Fibroblast of villous mesenchyme (primary cell): ENCODE results near the gene RBKS. TPM values are rescaled to one million over a fixed set of nuclear protein-coding genes. Genes with fewer than 3 reads are reported as not detected.
A peak's percentile ranks its signal among the peaks of the same experiment; 100 is the strongest.
"Not testable (repeated sequence)": the region's sequence is repeated elsewhere in the genome, so short reads cannot be mapped to it uniquely, and the experiment has no call there.

Experiments used
- DNase-seq: peaks from one replicate; pipeline ENCODE4 v3.0.0-alpha.2; 2010; ENCODE audit warnings: low read depth
- H3K4me3 ChIP-seq: 2 replicates; pipeline ENCODE4 v1.5.1; 2011; ENCODE audit warnings: low read depth, mild to moderate bottlenecking, low read length
- total RNA-seq: library from RNA; depleted of rRNA; stranded (reverse); fragments of >200 nt; gene quantifications from 2 replicates; pipeline ENCODE4 v1.2.3, GENCODE V29; 2012
- TF ChIP-seq, protein P1 (sequence below): IDR thresholded peaks from 2 replicates; pipeline ENCODE4 v1.5.1; 2012; ENCODE audit warnings: low read depth, mild to moderate bottlenecking, low read length; ENCODE audit not compliant: insufficient read depth

RBKS gene
- total RNA-seq, 1 donor = 1.3 TPM

DNA sequence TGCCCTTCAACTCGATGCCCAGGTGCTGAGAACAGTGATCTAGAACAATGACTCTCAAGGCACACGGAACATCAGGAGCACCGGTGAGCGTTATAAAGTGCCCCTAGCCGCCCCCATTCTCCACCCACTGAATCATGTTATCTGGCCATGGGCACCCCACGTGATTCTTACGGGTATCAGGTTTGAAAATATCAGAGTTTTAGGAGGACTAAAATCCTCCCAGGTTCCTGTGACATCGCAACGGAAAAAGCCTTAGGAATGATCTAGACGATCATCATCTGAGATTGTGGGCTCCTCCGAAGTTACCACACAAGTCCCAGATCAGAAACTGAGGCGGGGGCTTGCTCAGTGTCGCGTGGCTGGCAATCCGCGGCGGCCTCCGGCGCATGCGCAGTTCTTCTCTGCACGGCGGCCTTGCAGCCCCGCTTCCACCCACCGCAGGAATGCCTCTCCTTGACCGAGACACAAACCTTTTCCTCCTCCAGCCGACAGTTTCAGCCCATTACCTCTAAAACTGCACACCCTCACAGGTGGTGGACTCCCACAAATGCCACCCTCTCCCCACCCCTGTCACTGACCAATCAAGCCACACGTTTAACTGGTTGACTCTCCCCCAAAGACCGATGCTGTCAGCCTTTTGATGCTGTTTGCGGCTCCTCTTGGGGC is 124.4 kb downstream of the RBKS start:
- TF ChIP-seq, protein P1, sequence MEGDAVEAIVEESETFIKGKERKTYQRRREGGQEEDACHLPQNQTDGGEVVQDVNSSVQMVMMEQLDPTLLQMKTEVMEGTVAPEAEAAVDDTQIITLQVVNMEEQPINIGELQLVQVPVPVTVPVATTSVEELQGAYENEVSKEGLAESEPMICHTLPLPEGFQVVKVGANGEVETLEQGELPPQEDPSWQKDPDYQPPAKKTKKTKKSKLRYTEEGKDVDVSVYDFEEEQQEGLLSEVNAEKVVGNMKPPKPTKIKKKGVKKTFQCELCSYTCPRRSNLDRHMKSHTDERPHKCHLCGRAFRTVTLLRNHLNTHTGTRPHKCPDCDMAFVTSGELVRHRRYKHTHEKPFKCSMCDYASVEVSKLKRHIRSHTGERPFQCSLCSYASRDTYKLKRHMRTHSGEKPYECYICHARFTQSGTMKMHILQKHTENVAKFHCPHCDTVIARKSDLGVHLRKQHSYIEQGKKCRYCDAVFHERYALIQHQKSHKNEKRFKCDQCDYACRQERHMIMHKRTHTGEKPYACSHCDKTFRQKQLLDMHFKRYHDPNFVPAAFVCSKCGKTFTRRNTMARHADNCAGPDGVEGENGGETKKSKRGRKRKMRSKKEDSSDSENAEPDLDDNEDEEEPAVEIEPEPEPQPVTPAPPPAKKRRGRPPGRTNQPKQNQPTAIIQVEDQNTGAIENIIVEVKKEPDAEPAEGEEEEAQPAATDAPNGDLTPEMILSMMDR = no peak
- DNase-seq = peak; percentile 56
- H3K4me3 ChIP-seq = no peak overlapping the region

DNA sequence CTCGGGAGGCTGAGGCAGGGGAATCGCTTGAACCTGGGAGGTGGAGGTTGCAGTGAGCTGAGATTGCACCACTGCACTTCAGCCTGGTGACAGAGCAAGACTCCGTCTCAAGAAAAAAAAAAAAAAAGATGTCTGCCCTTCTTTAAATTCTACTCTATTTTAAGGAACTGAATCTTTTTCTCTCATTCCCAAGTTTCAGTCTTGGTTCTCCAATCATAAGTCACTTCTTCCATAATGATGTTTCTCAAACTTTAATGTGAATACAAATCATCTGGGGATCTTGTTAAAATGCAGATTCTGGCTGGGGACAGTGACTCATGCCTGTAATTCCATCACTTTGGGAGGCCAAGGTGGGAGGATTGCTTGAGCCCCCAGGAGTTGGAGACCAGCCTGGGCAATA is 125.7 kb downstream of the RBKS start:
- not testable (repeated sequence) for DNase-seq

DNA sequence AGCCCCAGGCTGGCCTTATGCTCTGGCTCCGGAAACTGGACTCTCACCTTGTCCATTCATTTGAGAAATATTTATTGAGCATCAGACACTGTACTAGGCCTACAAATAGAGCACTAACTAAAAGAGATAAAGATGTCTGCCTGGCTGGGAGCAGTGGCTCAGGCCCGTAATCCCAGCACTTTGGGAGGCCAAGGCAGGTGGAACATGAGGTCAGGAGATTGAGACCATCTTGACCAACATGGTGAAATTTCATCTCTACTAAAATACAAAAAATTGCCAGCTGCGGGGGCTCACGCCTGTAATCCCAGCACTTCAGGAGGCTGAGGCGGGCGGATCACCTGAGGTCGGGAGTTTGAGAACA is 126.3 kb downstream of the RBKS start:
- H3K4me3 ChIP-seq = no peak overlapping the region
- DNase-seq = no peak
- TF ChIP-seq, protein P1 = no peak

More for the DNA sequence above, 125.7 kb downstream of the RBKS start:
- not testable (repeated sequence) for H3K4me3 ChIP-seq

DNA sequence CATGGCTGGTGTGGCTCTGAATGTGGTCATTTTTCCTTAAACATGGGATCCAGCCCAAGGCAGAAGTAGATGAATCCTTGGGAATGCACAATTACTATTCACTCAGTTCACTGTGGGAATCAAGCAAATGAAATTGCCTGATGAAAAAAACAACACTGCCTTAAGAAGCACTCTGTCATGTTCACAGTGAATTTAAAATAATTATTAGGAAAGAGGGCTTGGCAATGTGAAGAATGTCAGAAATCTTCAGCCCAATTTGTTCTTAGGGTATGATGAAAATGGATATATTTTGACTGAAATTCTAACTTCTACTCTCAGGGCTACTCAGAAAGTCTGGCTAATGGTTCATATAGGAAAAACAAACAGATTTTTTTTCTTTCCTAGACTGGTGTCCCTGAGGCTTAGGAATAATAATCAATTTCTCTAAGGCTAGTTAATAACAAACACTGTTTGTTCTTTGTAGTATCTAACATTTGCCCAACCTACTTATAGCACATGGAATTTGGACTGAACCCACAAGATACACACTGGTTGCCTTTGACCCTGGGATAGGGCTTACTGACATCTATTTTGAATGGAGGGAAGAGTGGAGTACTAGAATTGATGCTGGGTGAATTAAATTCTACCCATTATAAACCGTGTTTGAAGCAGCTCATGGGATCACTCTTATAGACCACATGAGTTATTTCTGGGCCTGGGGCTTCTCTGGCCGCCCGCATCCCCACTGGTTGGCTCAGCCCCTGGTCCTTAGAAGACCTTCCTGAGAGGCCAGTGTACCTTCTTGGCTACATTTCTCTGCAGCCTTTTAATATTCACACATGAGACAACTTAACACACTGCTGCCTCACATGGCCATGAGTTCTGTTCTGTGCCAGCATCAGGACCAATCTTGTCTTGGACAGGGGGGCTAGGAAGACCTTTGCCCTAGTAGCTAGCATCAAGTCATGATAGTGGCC is 127.0 kb downstream of the RBKS start:
- no peak for DNase-seq
- TF ChIP-seq, protein P1 = no peak

DNA sequence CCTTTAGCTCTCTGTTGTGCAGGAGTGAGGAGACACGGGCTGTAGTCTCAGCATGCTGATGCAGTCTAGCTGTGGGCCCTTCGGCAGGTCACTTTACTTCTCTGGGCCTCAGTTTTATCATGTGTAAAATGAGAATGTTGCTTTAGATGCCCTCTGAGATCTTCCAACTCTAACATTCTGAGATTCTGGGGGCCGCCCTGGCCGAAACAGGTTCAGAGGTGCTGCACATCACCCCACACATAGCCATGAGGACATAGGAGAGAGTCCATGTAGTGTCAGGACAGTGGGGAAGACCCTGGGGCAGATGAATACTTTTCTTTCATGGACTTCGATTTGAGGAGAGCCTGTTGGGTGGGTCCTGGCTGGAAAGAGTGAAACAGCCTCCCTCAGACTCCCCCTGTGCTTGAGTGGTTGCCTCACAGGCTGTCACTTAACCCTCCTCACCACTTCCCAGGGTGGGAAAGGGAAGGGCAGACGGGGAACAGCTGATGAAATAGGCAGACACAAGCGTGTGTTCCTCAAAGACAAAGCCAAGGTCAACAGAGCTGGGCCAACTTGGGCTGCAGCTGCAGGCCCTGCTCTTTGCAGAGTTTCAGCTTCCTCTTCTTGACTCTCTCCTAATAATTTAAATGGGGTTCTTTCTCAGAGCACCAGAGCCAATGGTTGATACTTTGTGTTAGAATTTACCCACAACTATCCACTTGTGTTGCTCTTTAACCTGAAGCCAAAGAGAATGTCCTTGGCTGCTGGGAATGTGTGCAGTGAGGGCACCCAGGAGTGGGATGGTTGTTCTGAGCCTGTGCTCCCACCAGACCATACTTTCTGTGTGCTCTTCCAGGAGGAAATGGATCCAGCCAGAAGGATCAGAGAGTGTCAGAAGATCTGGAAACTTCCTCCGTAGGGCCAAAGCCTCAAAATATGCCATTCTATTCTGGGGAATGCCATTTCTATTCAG is 133.4 kb downstream of the RBKS start:
- H3K4me3 ChIP-seq = no peak overlapping the region
- DNase-seq = no peak
- TF ChIP-seq, protein P1 = no peak

More for the DNA sequence above, 127.0 kb downstream of the RBKS start:
- H3K4me3 ChIP-seq = no peak overlapping the region

DNA sequence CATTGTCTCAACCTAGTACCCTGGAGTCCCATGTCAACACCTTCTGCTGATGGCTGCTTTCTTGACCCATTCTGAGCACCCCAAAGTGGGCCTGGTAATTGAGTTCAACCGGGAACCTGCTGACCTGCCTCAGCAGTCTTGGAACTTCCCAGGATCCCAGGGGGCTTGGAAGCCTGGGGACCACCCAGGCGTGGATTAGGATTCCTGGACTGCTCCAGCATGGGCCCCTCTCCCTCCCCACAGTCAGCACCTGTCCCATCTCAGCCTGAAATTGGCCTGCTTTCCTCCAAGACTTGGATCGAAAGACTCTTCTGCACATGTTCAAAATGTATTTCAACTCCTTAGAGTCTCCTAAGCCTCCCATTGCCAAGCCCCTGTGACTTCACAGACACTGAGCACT is 134.1 kb downstream of the RBKS start:
- no peak overlapping the region for H3K4me3 ChIP-seq
- TF ChIP-seq, protein P1 = no peak
- no peak for DNase-seq
